ENCODE results near the gene DLG2. TPM values are rescaled to one million over a fixed set of nuclear protein-coding genes. Genes with fewer than 3 reads are reported as not detected.

Gene DLG2
- total RNA-seq, 4 donors from 2014 or later: 2.9 to 30.2 (median 22.6) TPM

DNA sequence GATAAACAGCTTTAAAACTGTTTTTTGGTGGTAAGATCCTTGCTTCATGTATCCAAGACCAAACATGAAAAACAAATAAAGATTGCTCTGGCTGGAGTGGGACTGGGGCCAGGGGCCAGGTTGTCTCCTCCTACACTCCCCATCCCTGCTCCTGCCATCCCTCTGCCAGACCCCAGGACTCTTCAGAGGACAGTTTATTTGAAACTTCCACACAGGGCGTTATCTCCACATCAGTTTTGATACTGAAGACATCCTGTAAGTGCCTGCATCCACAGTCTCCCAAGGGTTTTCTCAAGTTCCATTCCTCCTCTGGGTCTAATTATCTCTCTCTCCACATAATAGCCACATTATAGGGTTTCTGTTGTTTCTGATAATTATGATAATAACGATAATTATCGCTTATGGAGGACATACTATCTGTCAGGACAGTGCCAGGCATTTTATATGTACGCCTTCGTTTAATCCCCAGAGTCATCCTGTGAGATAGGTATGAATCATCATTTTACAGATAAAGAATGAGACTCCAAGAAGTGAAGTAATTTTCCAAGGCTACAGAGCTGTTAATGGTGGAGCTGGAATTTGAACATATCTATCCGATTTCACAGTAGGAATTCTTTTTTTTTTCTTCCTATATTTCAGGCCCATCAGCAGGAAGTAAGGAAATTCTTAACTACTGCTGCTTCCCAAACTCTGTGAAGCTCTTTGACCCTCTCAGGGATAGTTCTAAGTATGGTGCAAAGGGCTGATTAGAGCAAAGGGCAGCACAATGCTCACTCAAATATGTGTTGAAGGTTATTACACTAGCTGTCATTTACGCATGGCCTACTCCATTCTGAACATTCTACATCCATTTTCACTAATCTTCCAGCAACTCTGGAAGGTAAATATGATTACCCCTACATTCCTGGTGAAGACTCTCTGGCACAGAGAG lies 1852.9 kb downstream of the DLG2 start:
- Histone ChIP-seq H3K27ac (no peak overlapping the region), H3K27me3 (no peaks in the 10 kb centered on the region), H3K4me3 (no peak overlapping the region), H3K4me1 (no peaks in the 10 kb centered on the region), H3K36me3 (no peaks in the 10 kb centered on the region), H3K9me3 (no peaks in the 10 kb centered on the region)
- no peak for DNase-seq
- TF ChIP-seq, protein P1, sequence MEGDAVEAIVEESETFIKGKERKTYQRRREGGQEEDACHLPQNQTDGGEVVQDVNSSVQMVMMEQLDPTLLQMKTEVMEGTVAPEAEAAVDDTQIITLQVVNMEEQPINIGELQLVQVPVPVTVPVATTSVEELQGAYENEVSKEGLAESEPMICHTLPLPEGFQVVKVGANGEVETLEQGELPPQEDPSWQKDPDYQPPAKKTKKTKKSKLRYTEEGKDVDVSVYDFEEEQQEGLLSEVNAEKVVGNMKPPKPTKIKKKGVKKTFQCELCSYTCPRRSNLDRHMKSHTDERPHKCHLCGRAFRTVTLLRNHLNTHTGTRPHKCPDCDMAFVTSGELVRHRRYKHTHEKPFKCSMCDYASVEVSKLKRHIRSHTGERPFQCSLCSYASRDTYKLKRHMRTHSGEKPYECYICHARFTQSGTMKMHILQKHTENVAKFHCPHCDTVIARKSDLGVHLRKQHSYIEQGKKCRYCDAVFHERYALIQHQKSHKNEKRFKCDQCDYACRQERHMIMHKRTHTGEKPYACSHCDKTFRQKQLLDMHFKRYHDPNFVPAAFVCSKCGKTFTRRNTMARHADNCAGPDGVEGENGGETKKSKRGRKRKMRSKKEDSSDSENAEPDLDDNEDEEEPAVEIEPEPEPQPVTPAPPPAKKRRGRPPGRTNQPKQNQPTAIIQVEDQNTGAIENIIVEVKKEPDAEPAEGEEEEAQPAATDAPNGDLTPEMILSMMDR (IDR thresholded peaks at IDR 0.05): no peak
- intact Hi-C loops (cut with DNase I; ENCODE audit: low total_unique reads): no loop called here

DNA sequence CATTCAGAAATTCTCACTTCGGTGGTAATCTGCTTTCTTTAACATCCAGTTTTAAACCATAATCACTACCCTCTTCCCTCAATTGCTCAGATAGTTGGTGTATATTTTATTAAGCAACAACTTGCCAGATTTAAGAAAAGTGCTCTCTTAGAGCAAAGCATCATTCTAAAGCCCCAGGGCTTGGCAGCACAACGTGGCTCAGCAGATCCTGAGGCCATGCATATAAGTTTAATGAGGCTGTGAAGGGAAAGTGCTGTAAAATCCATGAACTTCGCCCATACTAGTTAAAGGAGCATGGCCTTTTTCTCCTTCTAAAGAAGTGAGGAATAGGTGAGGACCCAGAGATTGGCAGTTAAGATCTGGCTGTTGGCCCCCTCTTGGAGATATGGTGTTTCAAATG lies 1858.7 kb downstream of the DLG2 start:
- TF ChIP-seq, protein P1 (IDR thresholded peaks at IDR 0.05): no peak
- no peak for TF ChIP-seq POLR2A (IDR thresholded peaks at IDR 0.05)
- H3K27ac ChIP-seq: no peak overlapping the region

DNA sequence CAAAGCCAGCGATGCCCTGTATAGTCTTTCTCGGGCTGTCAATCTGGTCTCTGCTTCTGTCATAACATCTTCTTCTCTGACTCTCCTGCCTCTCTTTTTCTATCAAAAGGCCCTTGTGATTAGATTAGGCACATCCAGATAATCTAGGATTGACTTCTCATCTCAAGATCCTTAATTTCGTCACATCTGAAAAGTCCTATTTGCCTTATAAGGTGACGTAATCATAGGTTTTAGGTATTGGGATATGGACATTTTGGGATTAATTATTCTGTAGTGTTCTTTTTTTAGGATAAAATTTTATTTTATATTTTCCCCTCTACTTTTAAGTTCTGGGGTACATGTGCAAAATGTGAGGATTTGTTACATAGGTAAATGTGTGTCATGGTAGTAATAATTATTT lies 1860.2 kb downstream of the DLG2 start:
- Histone ChIP-seq H3K27ac (no peak overlapping the region), H3K27me3 (no peaks in the 10 kb centered on the region), H3K4me3 (no peak overlapping the region), H3K36me3 (no peaks in the 10 kb centered on the region), H3K9me3 (no peaks in the 10 kb centered on the region), H3K4me1 (no peaks in the 10 kb centered on the region)
- DNase-seq: no peak
- intact Hi-C loops (cut with DNase I; ENCODE audit: low total_unique reads): no loop called here
- TF ChIP-seq, protein P1 (IDR thresholded peaks at IDR 0.05): no peak
- TF ChIP-seq POLR2A (IDR thresholded peaks at IDR 0.05): no peak

More for the DNA sequence above, 1858.7 kb downstream of the DLG2 start:
- no peak for DNase-seq
- Histone ChIP-seq H3K4me1 (no peaks in the 10 kb centered on the region), H3K36me3 (no peaks in the 10 kb centered on the region), H3K4me3 (no peak overlapping the region), H3K9me3 (no peaks in the 10 kb centered on the region), H3K27me3 (no peaks in the 10 kb centered on the region)
- intact Hi-C loops (cut with DNase I; ENCODE audit: low total_unique reads): no loop called here

DNA sequence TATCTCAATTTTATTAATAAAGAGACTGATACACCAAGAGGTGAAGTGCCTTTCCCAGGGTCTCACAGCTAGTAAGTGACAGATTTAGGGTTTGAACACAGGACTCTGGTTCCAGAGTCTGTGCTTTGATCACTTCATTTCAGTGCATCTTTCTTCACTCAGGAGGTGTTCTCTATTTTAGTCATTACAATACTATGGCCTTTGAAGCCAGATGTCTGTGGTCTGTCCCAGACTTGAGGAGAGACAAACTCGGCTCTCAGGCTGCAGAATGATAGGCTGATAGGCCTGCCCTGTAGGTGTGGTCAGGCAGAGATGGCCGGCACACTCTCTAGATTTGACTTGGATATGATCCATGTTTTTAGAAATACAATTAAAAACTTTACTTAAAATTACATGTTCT lies 1862.5 kb downstream of the DLG2 start:
- Histone ChIP-seq H3K4me1 (no peaks in the 10 kb centered on the region), H3K4me3 (no peak overlapping the region), H3K9me3 (no peaks in the 10 kb centered on the region), H3K27me3 (no peaks in the 10 kb centered on the region), H3K36me3 (no peaks in the 10 kb centered on the region), H3K27ac (no peak overlapping the region)
- intact Hi-C loops (cut with DNase I; ENCODE audit: low total_unique reads): no loop called here
- DNase-seq: no peak
- TF ChIP-seq, protein P1 (IDR thresholded peaks at IDR 0.05): no peak
- TF ChIP-seq POLR2A (IDR thresholded peaks at IDR 0.05): no peak

DNA sequence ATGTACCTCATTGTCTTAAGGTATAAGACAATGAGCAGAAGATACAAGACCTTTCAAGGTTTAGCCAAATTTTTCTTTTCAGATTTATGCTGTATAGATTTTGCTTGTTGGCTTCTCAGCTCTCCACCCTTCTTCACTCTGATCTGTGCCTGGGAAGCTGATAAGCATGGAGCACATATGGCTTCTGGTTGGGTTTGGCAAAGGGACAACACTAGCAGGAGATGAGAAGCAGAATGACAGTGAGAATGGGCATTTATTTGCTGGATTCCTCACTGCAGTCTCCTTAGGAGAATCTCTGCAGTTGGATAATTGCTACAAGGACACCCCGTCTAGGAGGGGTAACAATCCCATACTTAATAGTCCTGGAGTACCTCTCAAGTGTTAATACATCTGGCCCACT lies 1866.2 kb downstream of the DLG2 start:
- intact Hi-C loops (cut with DNase I; ENCODE audit: low total_unique reads): no loop called here
- no peaks in the 10 kb centered on the region for H3K36me3 ChIP-seq
- no peak for DNase-seq
- no peak for TF ChIP-seq POLR2A (IDR thresholded peaks at IDR 0.05)
- TF ChIP-seq, protein P1 (IDR thresholded peaks at IDR 0.05): no peak
- H3K4me3 ChIP-seq: no peak overlapping the region
- H3K27me3 ChIP-seq: no peaks in the 10 kb centered on the region
- H3K9me3 ChIP-seq: no peaks in the 10 kb centered on the region
- H3K4me1 ChIP-seq: no peaks in the 10 kb centered on the region
- no peak overlapping the region for H3K27ac ChIP-seq

Data from uterus (tissue), 4 donors.